Neural progenitor cell (in vitro differentiated cells): ENCODE data around the gene DNAH9. TPM values are rescaled to one million over a fixed set of nuclear protein-coding genes. Genes with fewer than 3 reads are reported as not detected.
A peak's percentile ranks its signal among the peaks of the same experiment; 100 is the strongest.

Source experiments
- DNase-seq: peaks from one replicate; pipeline ENCODE4 v3.0.0-alpha.2; 2016; ENCODE audit warnings: low spot score
- H2AFZ ChIP-seq: fragments of 200-600 bp; sonication (generic); replicated peaks from 2 replicates; pipeline ENCODE4 v1.6.1; 2016; ENCODE audit warnings: antibody characterized with exemption
- H3F3A ChIP-seq: fragments of 200-600 bp; sonication (generic); 2 replicates; pipeline ENCODE4 v1.6.1; 2016; ENCODE audit warnings: antibody characterized with exemption, low read depth
- H3K27ac ChIP-seq: fragments of 200-600 bp; sonication (generic); 2 replicates; pipeline ENCODE4 v1.5.1; 2016; ENCODE audit warnings: mild to moderate bottlenecking
- H3K27me3 ChIP-seq: fragments of 200-600 bp; sonication (generic); 2 replicates; pipeline ENCODE4 v1.6.1; 2016; ENCODE audit warnings: mild to moderate bottlenecking, moderate library complexity
- H3K36me3 ChIP-seq: fragments of 200-600 bp; sonication (generic); 2 replicates; pipeline ENCODE4 v1.5.1; 2016
- H3K4me1 ChIP-seq: fragments of 200-600 bp; sonication (generic); 2 replicates; pipeline ENCODE4 v1.6.1; 2016; ENCODE audit warnings: mixed run types
- H3K4me2 ChIP-seq: fragments of 200-600 bp; sonication (generic); 2 replicates; pipeline ENCODE4 v1.6.1; 2016
- H3K4me3 ChIP-seq: fragments of 200-600 bp; sonication (generic); 2 replicates; pipeline ENCODE4 v1.5.1; 2016
- H3K79me2 ChIP-seq: fragments of 200-600 bp; sonication (generic); 2 replicates; pipeline ENCODE4 v1.6.1; 2016; ENCODE audit warnings: low read depth
- H3K9ac ChIP-seq: fragments of 200-600 bp; sonication (generic); 2 replicates; pipeline ENCODE4 v1.6.1; 2016
- H3K9me3 ChIP-seq: fragments of 200-600 bp; sonication (generic); 2 replicates; pipeline ENCODE4 v1.5.1; 2016; ENCODE audit warnings: low read depth
- H4K20me1 ChIP-seq: fragments of 200-600 bp; sonication (generic); 2 replicates; pipeline ENCODE4 v1.6.1; 2016; ENCODE audit warnings: low read depth
- H3K27ac Mint-ChIP-seq: 3 replicates; pipeline ENCODE4 v1.8.0; 2021; ENCODE audit warnings: mixed read lengths
- H3K27me3 Mint-ChIP-seq: 2 replicates; pipeline ENCODE4 v1.8.0; 2022; ENCODE audit warnings: low read depth, mild to moderate bottlenecking, inconsistent platforms, moderate library complexity, mixed read lengths; ENCODE audit not compliant: insufficient read depth
- H3K36me3 Mint-ChIP-seq: 3 replicates; pipeline ENCODE4 v1.8.0; 2021; ENCODE audit warnings: mixed read lengths
- H3K4me1 Mint-ChIP-seq: 3 replicates; pipeline ENCODE4 v1.8.0; 2021; ENCODE audit warnings: mixed read lengths
- H3K4me3 Mint-ChIP-seq: 3 replicates; pipeline ENCODE4 v1.8.0; 2021; ENCODE audit warnings: mild to moderate bottlenecking, moderate library complexity, mixed read lengths
- H3K9me3 Mint-ChIP-seq: 3 replicates; pipeline ENCODE4 v1.8.0; 2020; ENCODE audit warnings: mixed read lengths
- EZH2 ChIP-seq: fragments of 200-600 bp; sonication (generic); IDR thresholded peaks from 2 replicates; pipeline ENCODE4 v1.6.1; 2017; ENCODE audit warnings: antibody characterized with exemption, mild to moderate bottlenecking, moderate library complexity
- EZH2phosphoT487 ChIP-seq: fragments of 200-600 bp; sonication (generic); IDR thresholded peaks from 2 replicates; pipeline ENCODE4 v1.6.1; 2017; ENCODE audit warnings: antibody characterized with exemption
- total RNA-seq: library from RNA; depleted of rRNA; stranded (reverse); fragments of >200 nt; gene quantifications from 2 replicates; pipeline ENCODE4 v1.2.3, GENCODE V29; 2015; ENCODE audit warnings: low replicate concordance
- TF ChIP-seq, protein P1 (sequence below): fragments of 200-600 bp; sonication (generic); IDR thresholded peaks from 2 replicates; pipeline ENCODE4 v1.5.1; 2017; ENCODE audit warnings: antibody characterized with exemption, mild to moderate bottlenecking

DNAH9 gene
- total RNA-seq, 1 donor from 2014 or later = 1.3 TPM

DNA sequence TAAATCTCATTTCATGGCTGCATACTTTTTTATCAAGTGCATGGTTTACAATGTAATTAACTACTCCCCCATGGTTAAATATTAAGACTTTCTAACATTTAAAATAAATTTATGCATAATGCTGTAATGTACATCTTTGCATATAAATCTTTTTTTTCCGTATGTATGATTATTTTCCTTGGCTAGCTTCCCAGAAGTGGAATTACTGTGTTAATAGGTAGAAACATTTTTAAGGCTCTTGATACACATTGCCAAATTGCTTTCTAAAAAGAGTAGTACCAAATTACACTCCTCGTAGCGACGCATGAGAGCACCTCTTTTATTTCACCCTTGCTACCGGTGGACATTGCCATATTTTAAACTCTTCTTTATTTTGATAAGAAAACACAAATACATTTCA is 141.1 kb downstream of the DNAH9 start:
- H3K9me3 Mint-ChIP-seq = no peaks in the 10 kb centered on the region
- no peak overlapping the region for H3K4me2 ChIP-seq
- no peaks in the 10 kb centered on the region for H3K4me1 Mint-ChIP-seq

GRCh38 chr17:11739848-11740247 is 141.6 kb downstream of the DNAH9 start:
- no peaks in the 10 kb centered on the region for H3K36me3 Mint-ChIP-seq
- H3K27me3 ChIP-seq = no peaks in the 10 kb centered on the region
- no peaks in the 10 kb centered on the region for H3K4me1 Mint-ChIP-seq
- no peaks in the 10 kb centered on the region for H4K20me1 ChIP-seq
- no peak overlapping the region for H3K9ac ChIP-seq
- H3K4me1 ChIP-seq = no peaks in the 10 kb centered on the region
- no peak overlapping the region for H3K4me3 Mint-ChIP-seq
- H3K27ac ChIP-seq = no peak overlapping the region
- H3K4me2 ChIP-seq = no peak overlapping the region
- no peak overlapping the region for H3K27ac Mint-ChIP-seq
- no peaks in the 10 kb centered on the region for H3K9me3 ChIP-seq
- no peaks in the 10 kb centered on the region for H3K36me3 ChIP-seq
- TF ChIP-seq, protein P1, sequence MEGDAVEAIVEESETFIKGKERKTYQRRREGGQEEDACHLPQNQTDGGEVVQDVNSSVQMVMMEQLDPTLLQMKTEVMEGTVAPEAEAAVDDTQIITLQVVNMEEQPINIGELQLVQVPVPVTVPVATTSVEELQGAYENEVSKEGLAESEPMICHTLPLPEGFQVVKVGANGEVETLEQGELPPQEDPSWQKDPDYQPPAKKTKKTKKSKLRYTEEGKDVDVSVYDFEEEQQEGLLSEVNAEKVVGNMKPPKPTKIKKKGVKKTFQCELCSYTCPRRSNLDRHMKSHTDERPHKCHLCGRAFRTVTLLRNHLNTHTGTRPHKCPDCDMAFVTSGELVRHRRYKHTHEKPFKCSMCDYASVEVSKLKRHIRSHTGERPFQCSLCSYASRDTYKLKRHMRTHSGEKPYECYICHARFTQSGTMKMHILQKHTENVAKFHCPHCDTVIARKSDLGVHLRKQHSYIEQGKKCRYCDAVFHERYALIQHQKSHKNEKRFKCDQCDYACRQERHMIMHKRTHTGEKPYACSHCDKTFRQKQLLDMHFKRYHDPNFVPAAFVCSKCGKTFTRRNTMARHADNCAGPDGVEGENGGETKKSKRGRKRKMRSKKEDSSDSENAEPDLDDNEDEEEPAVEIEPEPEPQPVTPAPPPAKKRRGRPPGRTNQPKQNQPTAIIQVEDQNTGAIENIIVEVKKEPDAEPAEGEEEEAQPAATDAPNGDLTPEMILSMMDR = no peak
- TF ChIP-seq EZH2phosphoT487 (no peak), EZH2 (no peak)
- H2AFZ ChIP-seq = no peak overlapping the region
- no peaks in the 10 kb centered on the region for H3K27me3 Mint-ChIP-seq
- H3K4me3 ChIP-seq = no peak overlapping the region
- no peaks in the 10 kb centered on the region for H3F3A ChIP-seq
- H3K79me2 ChIP-seq = no peaks in the 10 kb centered on the region
- no peak for DNase-seq
- no peaks in the 10 kb centered on the region for H3K9me3 Mint-ChIP-seq

More for the DNA sequence above, 141.1 kb downstream of the DNAH9 start:
- Histone ChIP-seq H3K27me3 (no peaks in the 10 kb centered on the region), H3K79me2 (no peaks in the 10 kb centered on the region), H3K9me3 (no peaks in the 10 kb centered on the region), H3F3A (no peaks in the 10 kb centered on the region), H3K4me3 (no peak overlapping the region), H3K36me3 (no peaks in the 10 kb centered on the region), H3K27ac (no peak overlapping the region), H2AFZ (no peak overlapping the region), H3K4me1 (no peaks in the 10 kb centered on the region), H4K20me1 (no peaks in the 10 kb centered on the region), H3K9ac (no peak overlapping the region)
- TF ChIP-seq, protein P1 = no peak
- TF ChIP-seq EZH2 (no peak), EZH2phosphoT487 (no peak)
- no peak for DNase-seq
- no peaks in the 10 kb centered on the region for H3K36me3 Mint-ChIP-seq
- no peaks in the 10 kb centered on the region for H3K27me3 Mint-ChIP-seq
- H3K4me3 Mint-ChIP-seq = no peak overlapping the region
- H3K27ac Mint-ChIP-seq = no peak overlapping the region

GRCh38 chr17:11742886-11743285 is 144.6 kb downstream of the DNAH9 start:
- H3K4me1 ChIP-seq = no peaks in the 10 kb centered on the region
- H3K27me3 ChIP-seq = no peaks in the 10 kb centered on the region
- no peak for TF ChIP-seq EZH2phosphoT487
- TF ChIP-seq, protein P1 = peak; percentile 49
- peak; percentile 61 for DNase-seq
- no peaks in the 10 kb centered on the region for H3K36me3 Mint-ChIP-seq
- H3F3A ChIP-seq = no peaks in the 10 kb centered on the region
- H3K36me3 ChIP-seq = no peaks in the 10 kb centered on the region
- no peak overlapping the region for H3K9ac ChIP-seq
- H3K9me3 ChIP-seq = no peaks in the 10 kb centered on the region
- peak overlapping the region; percentile 5 for H2AFZ ChIP-seq
- H3K27me3 Mint-ChIP-seq = no peaks in the 10 kb centered on the region
- peaks cover 21% of the 10 kb centered on the region for H3K9me3 Mint-ChIP-seq
- H3K4me2 ChIP-seq = no peak overlapping the region
- no peaks in the 10 kb centered on the region for H3K79me2 ChIP-seq
- no peak overlapping the region for H3K4me3 ChIP-seq
- H3K4me3 Mint-ChIP-seq = no peak overlapping the region
- H4K20me1 ChIP-seq = no peaks in the 10 kb centered on the region
- H3K27ac Mint-ChIP-seq = no peak overlapping the region
- no peaks in the 10 kb centered on the region for H3K4me1 Mint-ChIP-seq
- no peak overlapping the region for H3K27ac ChIP-seq
